ENCODE results near the gene KCTD12.

The KCTD12 gene

GRCh38 chr13:76853921-76854608 lies 32.1 kb downstream of the KCTD12 start:
- DNase-seq (ENCODE audit: low read depth) = no peak

GRCh38 chr13:76853481-76853880 lies 32.7 kb downstream of the KCTD12 start:
- DNase-seq (ENCODE audit: low read depth) = no peak

- no peak for DNase-seq (ENCODE audit: low read depth)
These were observed 33.2 kb downstream of the KCTD12 start for GRCh38 chr13:76852986-76853385.

GRCh38 chr13:76851961-76852360 lies 34.2 kb downstream of the KCTD12 start:
- no peak for DNase-seq (ENCODE audit: low read depth)

- no peak for DNase-seq (ENCODE audit: low read depth)
These were observed 36.7 kb downstream of the KCTD12 start for GRCh38 chr13:76849493-76849892.

GRCh38 chr13:76848596-76848995 lies 37.6 kb downstream of the KCTD12 start:
- DNase-seq (ENCODE audit: low read depth) = no peak

- no peak for DNase-seq (ENCODE audit: low read depth)
These were observed 39.8 kb downstream of the KCTD12 start for GRCh38 chr13:76846363-76846762.

- DNase-seq (ENCODE audit: low read depth) = no peak
These were observed 40.3 kb downstream of the KCTD12 start for GRCh38 chr13:76845865-76846264.

GRCh38 chr13:76845367-76845766 lies 40.8 kb downstream of the KCTD12 start:
- no peak for DNase-seq (ENCODE audit: low read depth)

GRCh38 chr13:76837801-76838200 lies 48.4 kb downstream of the KCTD12 start:
- no peak for DNase-seq (ENCODE audit: low read depth)

GRCh38 chr13:76836311-76836710 lies 49.9 kb downstream of the KCTD12 start:
- DNase-seq (ENCODE audit: low read depth) = no peak

GRCh38 chr13:76833441-76833954 lies 52.7 kb downstream of the KCTD12 start:
- DNase-seq (ENCODE audit: low read depth) = no peak

- no peak for DNase-seq (ENCODE audit: low read depth)
These were observed 53.8 kb downstream of the KCTD12 start for GRCh38 chr13:76832258-76832988.

- DNase-seq (ENCODE audit: low read depth) = no peak
These were observed 55.4 kb downstream of the KCTD12 start for GRCh38 chr13:76830805-76831204.
